Activated T-helper 2 cell treated with anti-CD3 and anti-CD28 coated beads, Interferon-gamma antibody, Interleukin-2, Interleukin-4, amounts not matched to agents 10 μg/mL and 5 μg/mL and 100 μg/mL, durations not matched to agents 14 hours and 24 hours and 36 hours (primary cell): Measurements from ENCODE around the gene ACSL5. TPM values are rescaled to one million over a fixed set of nuclear protein-coding genes. Genes with fewer than 3 reads are reported as not detected.
"Not testable (repeated sequence)": the region's sequence is repeated elsewhere in the genome, so short reads cannot be mapped to it uniquely, and the experiment has no call there.

ENCODE experiments used
- DNase-seq: peaks from one replicate; pipeline ENCODE4 v3.0.0; 2021; ENCODE audit warnings: low spot score
- H3K27ac Mint-ChIP-seq: one replicate; pipeline ENCODE4 v1.8.0; 2021; ENCODE audit warnings: mixed read lengths
- H3K27me3 Mint-ChIP-seq: one replicate; pipeline ENCODE4 v1.8.0; 2021; ENCODE audit warnings: low read depth, mixed read lengths
- H3K36me3 Mint-ChIP-seq: one replicate; pipeline ENCODE4 v1.8.0; 2021; ENCODE audit warnings: low read depth, mixed read lengths
- H3K4me1 Mint-ChIP-seq: one replicate; pipeline ENCODE4 v1.8.0; 2021; ENCODE audit warnings: low read depth, mixed read lengths
- H3K4me3 Mint-ChIP-seq: one replicate; pipeline ENCODE4 v1.8.0; 2021; ENCODE audit warnings: low read depth, mild to moderate bottlenecking, moderate library complexity, mixed read lengths
- H3K9me3 Mint-ChIP-seq: one replicate; pipeline ENCODE4 v1.8.0; 2021; ENCODE audit warnings: mixed read lengths
- intact Hi-C: fragments of 100-400 bp; cut with micrococcal nuclease; formaldehyde crosslinking; loops from one replicate; pipeline ENCODE4 v1.15.1; 2023
- total RNA-seq: library from RNA; stranded (reverse); gene quantifications from 2 replicates; pipeline ENCODE4 v1.2.3, GENCODE V29; 2022

The ACSL5 gene
- total RNA-seq, 1 donor from 2014 or later, result 45.9 TPM

GRCh38 chr10:112388056-112388455 is 14.1 kb downstream of the ACSL5 start:
- H3K27me3 Mint-ChIP-seq, H3K4me3 Mint-ChIP-seq, DNase-seq, H3K9me3 Mint-ChIP-seq, H3K27ac Mint-ChIP-seq: not testable (repeated sequence)
- intact Hi-C loops, result loop anchor here (2.0 to 5.0 kb wide), 2 partner anchors 59 to 145 kb away; partner anchors contain the start of genes VTI1A and ZDHHC6
- Mint-ChIP-seq H3K36me3 (peaks cover 48% of the 10 kb centered on the region), H3K4me1 (peaks cover 54% of the 10 kb centered on the region)

DNA sequence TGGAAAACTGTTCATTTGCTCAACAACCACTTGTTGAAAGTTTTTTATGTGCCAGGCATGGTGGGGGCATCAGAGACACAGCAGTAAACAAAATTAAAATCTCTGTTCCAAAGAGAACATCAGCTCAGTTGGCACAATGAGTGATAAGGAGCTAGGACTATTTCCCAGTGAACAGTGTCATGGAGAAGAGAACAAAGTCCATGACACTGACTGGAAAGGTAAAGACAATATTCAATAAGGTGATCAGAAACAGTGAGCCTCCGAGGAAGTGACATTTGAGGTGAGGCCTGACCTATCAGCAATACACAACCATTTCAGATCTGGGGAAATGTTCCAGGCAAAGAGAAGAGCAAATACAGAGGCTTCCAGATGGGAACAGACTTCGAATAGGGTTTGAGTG is 14.6 kb downstream of the ACSL5 start:
- Mint-ChIP-seq H3K27me3 (no peaks in the 10 kb centered on the region), H3K36me3 (peaks cover 50% of the 10 kb centered on the region), H3K9me3 (no peaks in the 10 kb centered on the region), H3K4me3 (no peak overlapping the region), H3K27ac (peak overlapping the region; percentile 70), H3K4me1 (peaks cover 55% of the 10 kb centered on the region)
- intact Hi-C loops, result loop anchor here (2.0 to 5.0 kb wide), 2 partner anchors 59 to 144 kb away; partner anchors contain the start of genes VTI1A and ZDHHC6
- DNase-seq, result no peak

DNA sequence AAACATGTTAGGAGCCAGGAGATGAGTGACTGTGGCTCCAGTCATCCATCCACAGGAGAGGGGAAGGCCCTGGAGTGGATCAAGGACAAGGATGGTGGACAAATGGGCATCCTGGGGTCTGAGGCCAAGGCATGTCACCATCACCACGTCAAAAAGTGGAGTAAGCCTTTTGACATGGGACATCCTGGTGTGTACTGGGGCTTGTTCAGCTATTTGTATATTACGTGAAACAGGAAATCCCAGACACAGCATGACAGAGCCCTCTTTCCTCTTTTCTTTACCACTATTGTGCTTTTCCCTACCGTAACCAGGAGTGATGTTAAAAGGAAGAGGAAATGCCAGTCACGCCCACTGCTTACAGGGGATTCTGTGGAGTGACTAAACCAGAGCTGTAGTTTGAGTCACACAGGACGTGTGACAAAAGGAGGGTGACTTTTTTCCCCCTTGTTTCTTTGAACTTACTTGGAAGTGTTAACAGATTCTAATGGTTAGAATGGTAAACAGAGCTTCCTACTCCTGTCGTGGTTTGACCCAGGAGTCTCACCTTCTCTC is 15.4 kb downstream of the ACSL5 start:
- peak; percentile 12 for DNase-seq
- no peaks in the 10 kb centered on the region for H3K9me3 Mint-ChIP-seq
- H3K4me1 Mint-ChIP-seq, result peaks cover 53% of the 10 kb centered on the region
- H3K27me3 Mint-ChIP-seq, result no peaks in the 10 kb centered on the region
- intact Hi-C loops, result loop anchor here (1.0 to 5.0 kb wide), 3 partner anchors 14 to 143 kb away; partner anchors contain the start of genes VTI1A and ZDHHC6
- H3K36me3 Mint-ChIP-seq, result peaks cover 48% of the 10 kb centered on the region
- H3K4me3 Mint-ChIP-seq, result no peak overlapping the region
- H3K27ac Mint-ChIP-seq, result peak overlapping the region; percentile 70

- peaks cover 49% of the 10 kb centered on the region for H3K4me1 Mint-ChIP-seq
- peak overlapping the region; percentile 43 for H3K27ac Mint-ChIP-seq
- H3K27me3 Mint-ChIP-seq, result no peaks in the 10 kb centered on the region
- H3K36me3 Mint-ChIP-seq, result peaks cover 42% of the 10 kb centered on the region
- DNase-seq, result no peak
- intact Hi-C loops, result no loop called here
- no peak overlapping the region for H3K4me3 Mint-ChIP-seq
- no peaks in the 10 kb centered on the region for H3K9me3 Mint-ChIP-seq
These were observed 16.3 kb downstream of the ACSL5 start for GRCh38 chr10:112390125-112390703.

DNA sequence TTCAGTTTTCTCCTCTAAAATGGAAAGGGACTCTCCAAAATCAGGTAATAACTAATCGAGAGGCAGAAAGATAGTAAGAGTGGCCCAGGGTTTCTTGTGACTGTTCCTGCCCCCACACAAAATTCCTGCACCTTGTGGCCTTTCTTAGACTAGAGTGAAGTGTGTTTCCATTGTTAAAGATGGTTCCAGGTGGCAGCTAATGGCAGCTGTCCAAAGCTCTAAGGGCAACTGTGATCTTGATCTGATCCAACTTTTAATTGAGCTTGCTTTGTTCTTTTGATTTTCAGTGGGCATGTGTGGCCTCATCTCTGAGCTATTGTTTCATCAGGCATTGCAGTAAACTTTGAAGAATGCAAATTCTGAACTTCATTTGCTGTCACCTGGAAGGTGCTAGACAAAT is 19.4 kb downstream of the ACSL5 start:
- H3K36me3 Mint-ChIP-seq, result peaks cover 26% of the 10 kb centered on the region
- H3K27me3 Mint-ChIP-seq, result no peaks in the 10 kb centered on the region
- DNase-seq, result no peak
- H3K27ac Mint-ChIP-seq, result no peak overlapping the region
- no peak overlapping the region for H3K4me3 Mint-ChIP-seq
- no peaks in the 10 kb centered on the region for H3K9me3 Mint-ChIP-seq
- H3K4me1 Mint-ChIP-seq, result peaks cover 36% of the 10 kb centered on the region
- intact Hi-C loops, result no loop called here

GRCh38 chr10:112393827-112394226 is 19.9 kb downstream of the ACSL5 start:
- H3K27ac Mint-ChIP-seq, result no peak overlapping the region
- peaks cover 31% of the 10 kb centered on the region for H3K4me1 Mint-ChIP-seq
- no peak for DNase-seq
- H3K36me3 Mint-ChIP-seq, result peaks cover 25% of the 10 kb centered on the region
- no peaks in the 10 kb centered on the region for H3K9me3 Mint-ChIP-seq
- no peaks in the 10 kb centered on the region for H3K27me3 Mint-ChIP-seq
- no peak overlapping the region for H3K4me3 Mint-ChIP-seq
- intact Hi-C loops, result no loop called here

- no peaks in the 10 kb centered on the region for H3K27me3 Mint-ChIP-seq
- peak overlapping the region; percentile 3 for H3K27ac Mint-ChIP-seq
- H3K4me3 Mint-ChIP-seq, result no peak overlapping the region
- intact Hi-C loops, result no loop called here
- H3K9me3 Mint-ChIP-seq, result no peaks in the 10 kb centered on the region
- peaks cover 24% of the 10 kb centered on the region for H3K4me1 Mint-ChIP-seq
- DNase-seq, result no peak
- H3K36me3 Mint-ChIP-seq, result peaks cover 30% of the 10 kb centered on the region
These were observed 20.6 kb downstream of the ACSL5 start for GRCh38 chr10:112394475-112394875.

DNA sequence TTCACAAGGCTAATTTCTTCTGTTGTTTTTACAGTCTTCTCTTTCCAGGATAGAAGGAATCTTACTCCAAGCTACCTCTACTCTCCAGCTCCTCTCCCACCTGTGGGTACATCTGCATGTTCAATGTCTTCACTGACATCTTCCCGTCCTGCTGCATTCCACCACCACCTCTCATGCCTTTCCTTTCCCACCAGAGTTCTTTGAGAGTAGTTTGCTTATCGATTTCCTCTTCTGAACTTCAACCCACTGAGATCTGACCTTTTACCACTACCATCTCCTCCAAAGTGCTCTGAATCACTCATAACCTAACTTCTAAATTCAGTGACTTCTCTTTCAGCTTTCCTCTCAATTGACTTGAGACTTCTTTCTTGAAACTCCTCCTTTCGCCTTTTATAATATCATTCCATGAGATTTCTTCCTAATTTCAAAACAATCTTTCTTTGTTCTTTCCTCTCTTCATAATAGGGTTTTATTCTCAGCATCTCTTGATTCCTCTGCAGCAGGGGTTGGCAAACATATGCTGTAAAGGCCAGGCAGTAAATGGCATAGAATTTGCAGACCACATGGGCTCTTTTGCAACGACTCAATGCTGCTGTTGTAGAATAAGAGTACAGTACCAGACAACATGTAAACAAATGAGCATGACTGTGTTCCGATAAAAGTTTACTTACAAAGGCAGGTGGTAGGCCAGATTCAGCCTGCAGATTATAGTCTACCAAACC is 22.1 kb downstream of the ACSL5 start:
- Mint-ChIP-seq H3K27ac (no peak overlapping the region), H3K9me3 (no peaks in the 10 kb centered on the region), H3K27me3 (no peaks in the 10 kb centered on the region), H3K4me1 (peaks cover 15% of the 10 kb centered on the region), H3K36me3 (peaks cover 35% of the 10 kb centered on the region), H3K4me3 (no peak overlapping the region)
- DNase-seq, result no peak
- intact Hi-C loops, result no loop called here

- intact Hi-C loops, result no loop called here
- Mint-ChIP-seq H3K36me3 (peaks cover 42% of the 10 kb centered on the region), H3K27me3 (no peaks in the 10 kb centered on the region), H3K4me3 (no peak overlapping the region), H3K9me3 (no peaks in the 10 kb centered on the region), H3K27ac (no peak overlapping the region), H3K4me1 (peaks cover 10% of the 10 kb centered on the region)
- DNase-seq, result no peak
These were observed 23.7 kb downstream of the ACSL5 start for GRCh38 chr10:112397592-112397991.

GRCh38 chr10:112402917-112403316 is 29.0 kb downstream of the ACSL5 start:
- peaks cover 81% of the 10 kb centered on the region for H3K36me3 Mint-ChIP-seq
- H3K4me1 Mint-ChIP-seq, result peaks cover 3% of the 10 kb centered on the region
- intact Hi-C loops, result no loop called here

DNA sequence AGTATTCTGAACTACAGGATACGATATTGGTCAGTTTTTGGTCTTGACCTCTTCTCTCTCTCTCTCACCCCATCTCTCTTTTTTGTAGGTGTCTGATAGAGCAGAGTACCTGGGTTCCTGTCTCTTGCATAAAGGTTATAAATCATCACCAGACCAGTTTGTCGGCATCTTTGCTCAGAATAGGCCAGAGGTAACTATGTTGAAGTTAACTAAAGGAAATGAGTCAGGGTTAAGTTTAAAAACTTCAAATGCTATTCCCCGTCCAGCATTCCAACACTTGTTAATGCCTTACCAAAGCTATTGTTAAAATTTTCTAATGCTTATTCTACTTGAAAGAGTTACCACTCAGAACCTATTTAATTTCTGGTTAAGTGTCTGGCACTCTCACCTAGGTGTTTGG is 30.7 kb downstream of the ACSL5 start:
- Mint-ChIP-seq H3K36me3 (peaks cover 82% of the 10 kb centered on the region), H3K4me3 (no peak overlapping the region), H3K27me3 (no peaks in the 10 kb centered on the region), H3K4me1 (peaks cover 3% of the 10 kb centered on the region), H3K9me3 (peaks cover 4% of the 10 kb centered on the region), H3K27ac (no peak overlapping the region)
- intact Hi-C loops, result no loop called here
- DNase-seq, result no peak

More at GRCh38 chr10:112402917-112403316, 29.0 kb downstream of the ACSL5 start:
- H3K4me3 Mint-ChIP-seq, result no peak overlapping the region
- DNase-seq, result no peak
- H3K9me3 Mint-ChIP-seq, result peaks cover 4% of the 10 kb centered on the region
- peak overlapping the region; percentile 15 for H3K27ac Mint-ChIP-seq
- H3K27me3 Mint-ChIP-seq, result no peaks in the 10 kb centered on the region

GRCh38 chr10:112406806-112407205 is 32.9 kb downstream of the ACSL5 start:
- H3K27me3 Mint-ChIP-seq, DNase-seq, H3K9me3 Mint-ChIP-seq, H3K4me3 Mint-ChIP-seq, H3K4me1 Mint-ChIP-seq, intact Hi-C loops, H3K27ac Mint-ChIP-seq: not testable (repeated sequence)
- H3K36me3 Mint-ChIP-seq, result peaks cover 85% of the 10 kb centered on the region

- intact Hi-C loops, result no loop called here
- DNase-seq, result no peak
- Mint-ChIP-seq H3K4me3 (no peak overlapping the region), H3K36me3 (peaks cover 81% of the 10 kb centered on the region), H3K27ac (no peak overlapping the region), H3K4me1 (peaks cover 3% of the 10 kb centered on the region), H3K27me3 (no peaks in the 10 kb centered on the region), H3K9me3 (peaks cover 4% of the 10 kb centered on the region)
These were observed 33.8 kb downstream of the ACSL5 start for GRCh38 chr10:112407696-112408095.
